SKM-1 (cell line): ENCODE results near the gene GSDME.

Source experiments
- DNase-seq: peaks from one replicate; lab custom pipeline; 2025; ENCODE audit not compliant: unreplicated experiment; lab: John Stamatoyannopoulos, UW

GSDME gene

GRCh38 chr7:24656608-24657007 lies 100.7 kb downstream of the GSDME start:
- no peak for DNase-seq

- DNase-seq = no peak
Observed at GRCh38 chr7:24654305-24654704, 103.0 kb downstream of the GSDME start.

GRCh38 chr7:24653316-24654085 lies 103.8 kb downstream of the GSDME start:
- DNase-seq = no peak

- DNase-seq = no peak
Observed at GRCh38 chr7:24652251-24652939, 104.9 kb downstream of the GSDME start.
